Activated naive CD4-positive, alpha-beta T cell treated with anti-CD3 and anti-CD28 coated beads for 36 hours (primary cell): ENCODE data around the gene MISP. TPM values are rescaled to one million over a fixed set of nuclear protein-coding genes. Genes with fewer than 3 reads are reported as not detected.

Source experiments
- CTCF ChIA-PET: fragments of 350-600 bp; sonication (Branson Sonifier 250); formaldehyde crosslinking; loops from one replicate; lab custom pipeline; 2021; ENCODE audit warnings: antibody characterized with exemption; lab: Charles Lee
- DNase-seq: peaks from one replicate; pipeline ENCODE4 v3.0.0-alpha.2; 2020
- H3K27ac Mint-ChIP-seq: one replicate; pipeline ENCODE4 v1.8.0; 2021; ENCODE audit warnings: mild to moderate bottlenecking, mixed read lengths
- H3K27me3 Mint-ChIP-seq: one replicate; pipeline ENCODE4 v1.8.0; 2021; ENCODE audit warnings: low read depth, mixed read lengths
- H3K36me3 Mint-ChIP-seq: one replicate; pipeline ENCODE4 v1.8.0; 2021; ENCODE audit warnings: low read depth, mixed read lengths
- H3K4me1 Mint-ChIP-seq: one replicate; pipeline ENCODE4 v1.8.0; 2021; ENCODE audit warnings: low read depth, mixed read lengths
- H3K4me3 Mint-ChIP-seq: one replicate; pipeline ENCODE4 v1.8.0; 2021; ENCODE audit warnings: mild to moderate bottlenecking, moderate library complexity, mixed read lengths
- H3K9me3 Mint-ChIP-seq: one replicate; pipeline ENCODE4 v1.8.0; 2021; ENCODE audit warnings: mixed read lengths
- intact Hi-C: fragments of 100-400 bp; cut with micrococcal nuclease; formaldehyde crosslinking; loops from one replicate; pipeline ENCODE4 v1.15.1; 2023
- total RNA-seq, 2 experiments: library from RNA; stranded (reverse); gene quantifications; one replicate each; pipeline ENCODE4 v1.2.3, GENCODE V29; 2021

Gene MISP
- total RNA-seq, 2 experiments from 2014 or later: not detected

DNA sequence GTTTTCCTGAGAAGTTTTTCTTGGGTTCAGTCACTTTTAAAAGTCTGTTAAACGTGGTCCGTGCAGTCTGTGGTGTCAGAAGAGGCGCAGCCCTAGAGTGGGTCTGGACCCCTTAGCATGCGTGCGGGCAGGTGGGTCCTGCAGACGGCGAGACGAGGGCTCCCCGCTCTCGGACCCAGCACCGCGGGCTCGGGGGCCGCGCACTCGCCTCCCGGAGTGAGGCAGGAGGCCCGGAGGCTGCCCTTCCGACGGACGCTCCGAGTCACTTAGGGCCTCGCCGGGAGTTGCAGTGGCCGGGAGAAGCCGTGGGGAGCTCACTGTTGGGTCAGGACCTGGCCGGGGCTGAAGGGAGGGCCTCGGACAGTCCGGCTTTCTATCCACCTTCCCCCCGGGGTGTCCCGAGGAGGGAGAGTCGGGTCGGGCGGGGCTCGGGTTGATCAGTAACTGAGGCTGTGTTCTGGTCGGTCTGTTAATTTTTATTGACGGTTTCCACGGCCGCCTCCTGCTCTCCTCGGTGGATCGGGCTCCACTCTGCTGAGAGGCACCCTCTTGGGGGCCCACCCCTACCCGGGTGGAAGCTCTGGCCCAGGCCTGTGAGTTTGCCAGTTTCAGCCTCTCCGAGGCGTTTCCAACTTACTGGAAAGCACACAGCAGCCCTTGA lies 47.6 kb downstream of the MISP start:
- H3K4me3 Mint-ChIP-seq: peak overlapping the region; percentile 87
- DNase-seq: no peak
- H3K27me3 Mint-ChIP-seq: no peaks in the 10 kb centered on the region
- H3K9me3 Mint-ChIP-seq: no peaks in the 10 kb centered on the region
- intact Hi-C loops: loop anchor here (1.0 to 5.0 kb wide), 3 partner anchors 11 to 454 kb away; partner anchors contain the start of gene POLR2E
- CTCF ChIA-PET: interaction anchor here (1.1 kb wide), 1 partner anchor 446 kb away, joined by 3 read pairs; no protein-coding TSS in a partner anchor
- H3K4me1 Mint-ChIP-seq: peaks cover 37% of the 10 kb centered on the region
- H3K36me3 Mint-ChIP-seq: peaks cover 39% of the 10 kb centered on the region
- H3K27ac Mint-ChIP-seq: peak overlapping the region; percentile 87

DNA sequence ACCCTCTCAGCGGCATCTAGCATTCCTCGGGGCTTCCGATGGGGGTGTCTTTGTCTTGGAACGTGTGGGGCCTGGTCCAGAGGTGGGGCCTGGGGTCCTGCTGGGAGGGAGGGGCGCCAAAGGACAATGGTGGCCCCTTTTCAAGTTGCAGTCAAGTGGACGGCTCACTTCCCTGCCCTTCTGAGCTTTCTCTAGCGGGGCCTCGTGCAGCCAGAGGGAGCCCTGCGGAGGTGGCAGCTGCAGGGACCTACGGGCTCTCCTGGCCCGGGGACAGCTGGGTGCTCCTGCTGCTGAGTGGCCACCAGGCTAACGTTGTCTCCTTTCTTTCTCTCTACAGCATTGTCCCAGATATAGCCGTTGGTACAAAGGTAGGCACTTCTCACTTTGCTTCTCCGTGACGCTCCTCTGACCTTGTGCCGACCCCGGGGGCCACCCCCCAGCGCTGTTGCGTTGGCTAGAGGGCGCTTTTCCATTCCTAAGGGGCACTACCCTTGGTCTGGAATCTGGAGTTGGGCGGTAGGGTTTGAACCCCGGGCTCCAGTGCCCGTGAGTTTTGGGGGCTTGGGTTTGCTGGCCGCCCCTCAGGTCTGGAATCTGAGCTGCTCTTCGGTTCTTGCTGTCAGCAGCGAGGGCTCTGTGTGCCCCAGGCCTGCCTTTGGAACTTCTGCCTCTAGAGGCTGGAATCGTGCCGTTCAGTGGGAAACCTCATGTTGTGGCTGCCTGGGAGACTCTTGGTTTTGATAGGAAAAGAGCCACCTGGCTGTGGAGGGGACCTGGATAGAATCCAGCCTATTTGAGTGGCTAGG lies 48.4 kb downstream of the MISP start:
- intact Hi-C loops: loop anchor here (5.0 kb wide), 2 partner anchors 298 to 453 kb away; partner anchors contain the start of gene POLR2E
- DNase-seq: no peak
- CTCF ChIA-PET: interaction anchor here (0.7 to 1.1 kb wide), 2 partner anchors 65 to 445 kb away, joined by 3 to 4 read pairs; no protein-coding TSS in a partner anchor
- H3K4me3 Mint-ChIP-seq: peak overlapping the region; percentile 87
- H3K4me1 Mint-ChIP-seq: peaks cover 37% of the 10 kb centered on the region
- H3K27me3 Mint-ChIP-seq: no peaks in the 10 kb centered on the region
- H3K9me3 Mint-ChIP-seq: no peaks in the 10 kb centered on the region
- H3K36me3 Mint-ChIP-seq: peaks cover 44% of the 10 kb centered on the region
- peak overlapping the region; percentile 87 for H3K27ac Mint-ChIP-seq

DNA sequence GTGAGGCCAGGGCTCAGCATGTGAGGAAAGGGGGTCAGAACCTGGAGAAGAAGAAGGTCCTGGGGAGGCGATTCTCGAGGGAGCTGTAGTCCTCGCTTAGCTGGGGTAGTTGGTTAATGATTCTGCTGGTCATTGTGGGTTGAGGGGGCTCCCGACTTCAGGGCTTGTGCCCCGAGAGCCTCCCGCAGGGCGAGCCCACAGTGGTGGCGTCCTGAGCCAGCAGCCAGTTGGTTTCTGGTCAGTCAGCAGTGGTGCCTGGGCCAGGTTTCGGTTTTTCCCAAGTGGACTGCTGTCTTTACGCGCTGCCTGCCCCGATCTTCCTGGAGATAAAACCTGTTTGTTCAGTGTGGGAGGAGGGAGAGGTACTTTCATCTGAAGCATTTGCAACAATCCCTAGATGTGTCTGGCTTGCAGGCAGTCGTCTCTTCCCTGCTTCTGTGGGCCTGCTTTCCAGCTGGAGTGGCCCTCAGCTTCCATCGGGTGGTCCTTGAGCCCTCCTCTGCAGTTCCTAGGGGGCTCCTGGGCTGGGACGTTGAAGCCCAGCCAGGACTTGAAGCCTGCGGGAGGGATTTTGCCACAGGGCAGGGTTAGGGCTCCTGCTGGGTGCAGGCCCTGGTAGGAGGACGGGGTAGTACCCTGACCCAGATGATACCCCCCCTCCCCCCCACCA lies 49.6 kb downstream of the MISP start:
- Mint-ChIP-seq H3K27me3 (no peaks in the 10 kb centered on the region), H3K27ac (peak overlapping the region; percentile 87), H3K36me3 (peaks cover 46% of the 10 kb centered on the region), H3K4me3 (peak overlapping the region; percentile 87), H3K4me1 (peaks cover 37% of the 10 kb centered on the region), H3K9me3 (no peaks in the 10 kb centered on the region)
- CTCF ChIA-PET: no interaction called here
- no peak for DNase-seq
- intact Hi-C loops: no loop called here

DNA sequence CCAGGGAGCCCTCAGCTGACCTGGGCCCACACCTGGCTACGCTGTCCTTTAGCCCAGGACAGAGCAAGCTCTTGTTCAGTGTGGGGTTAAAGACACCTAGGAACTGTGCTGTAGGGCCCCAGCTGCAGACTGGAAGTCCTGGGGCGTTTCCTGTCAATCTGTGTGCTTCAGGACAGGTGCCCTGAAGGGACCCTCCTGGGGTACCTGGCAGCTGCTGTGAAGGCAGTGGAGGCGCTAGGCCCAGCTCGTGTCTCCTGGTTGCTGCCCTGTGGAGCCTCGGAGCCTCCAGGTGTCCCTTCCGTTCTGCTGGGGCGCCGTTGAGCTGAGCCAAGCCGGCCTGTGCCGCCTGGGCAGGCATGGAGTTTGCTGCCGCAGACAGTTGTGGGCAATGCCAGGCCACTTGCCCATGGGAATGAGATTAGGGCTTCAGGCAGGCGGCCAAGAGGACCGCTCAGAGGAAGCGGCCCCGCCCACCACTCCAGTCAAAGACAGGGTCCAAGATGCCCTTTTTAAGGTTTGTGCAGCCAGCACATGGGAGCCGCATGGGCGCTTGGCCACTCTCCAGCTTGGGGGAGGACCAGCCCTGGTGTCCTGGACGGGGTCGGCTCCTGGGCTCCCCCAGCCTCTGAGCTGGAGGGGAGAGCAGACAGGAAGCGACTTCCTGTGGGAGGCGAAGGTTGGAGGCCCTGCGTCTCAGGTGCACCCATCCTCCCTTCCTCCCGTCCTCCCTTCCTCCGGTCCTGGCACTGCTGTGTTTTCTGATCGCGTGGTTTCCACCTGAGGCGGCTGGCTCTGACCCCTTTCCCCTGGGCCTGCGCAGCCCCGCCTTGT lies 50.3 kb downstream of the MISP start:
- Mint-ChIP-seq H3K36me3 (peaks cover 46% of the 10 kb centered on the region), H3K4me3 (peak overlapping the region; percentile 52), H3K27ac (peak overlapping the region; percentile 18), H3K27me3 (no peaks in the 10 kb centered on the region), H3K4me1 (peaks cover 37% of the 10 kb centered on the region), H3K9me3 (no peaks in the 10 kb centered on the region)
- intact Hi-C loops: no loop called here
- CTCF ChIA-PET: no interaction called here
- DNase-seq: no peak

DNA sequence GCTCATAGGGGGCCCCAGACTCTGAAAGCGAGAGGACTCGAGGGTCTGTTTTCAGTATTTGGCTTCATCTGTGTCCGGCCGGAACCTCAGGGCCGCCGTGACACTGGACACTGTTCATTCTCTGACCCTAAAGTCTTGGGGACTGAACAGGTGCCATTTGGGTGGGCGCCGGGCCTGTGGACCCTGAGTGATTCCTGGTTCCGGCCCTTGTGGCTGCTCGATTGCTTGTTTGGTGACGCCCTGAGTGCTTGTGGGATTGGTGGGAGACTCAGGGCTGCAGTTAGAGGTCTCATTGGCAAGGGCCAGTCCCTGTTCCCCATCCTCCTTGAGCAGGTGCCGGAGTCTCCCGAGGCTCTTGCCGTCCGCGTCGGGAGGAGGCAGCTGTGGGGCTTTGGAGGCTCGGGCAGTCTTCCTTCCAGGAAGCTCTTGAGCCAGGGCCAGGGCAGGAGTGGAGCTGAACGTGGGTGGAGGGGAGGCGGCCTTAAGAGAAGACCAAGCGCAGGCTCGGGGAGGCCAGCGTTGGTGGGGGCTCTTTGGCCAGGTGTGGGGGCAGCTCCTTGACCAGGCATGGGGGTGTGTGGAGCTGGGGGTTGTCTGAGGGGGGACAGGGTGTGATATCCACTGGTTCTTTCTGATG lies 51.1 kb downstream of the MISP start:
- CTCF ChIA-PET: interaction anchor here (0.6 kb wide), 1 partner anchor 112 kb away, joined by 3 read pairs; no protein-coding TSS in a partner anchor
- Mint-ChIP-seq H3K36me3 (peaks cover 51% of the 10 kb centered on the region), H3K9me3 (no peaks in the 10 kb centered on the region), H3K4me1 (peaks cover 35% of the 10 kb centered on the region), H3K27me3 (no peaks in the 10 kb centered on the region), H3K4me3 (peak overlapping the region; percentile 15), H3K27ac (no peak overlapping the region)
- intact Hi-C loops: no loop called here
- DNase-seq: no peak

DNA sequence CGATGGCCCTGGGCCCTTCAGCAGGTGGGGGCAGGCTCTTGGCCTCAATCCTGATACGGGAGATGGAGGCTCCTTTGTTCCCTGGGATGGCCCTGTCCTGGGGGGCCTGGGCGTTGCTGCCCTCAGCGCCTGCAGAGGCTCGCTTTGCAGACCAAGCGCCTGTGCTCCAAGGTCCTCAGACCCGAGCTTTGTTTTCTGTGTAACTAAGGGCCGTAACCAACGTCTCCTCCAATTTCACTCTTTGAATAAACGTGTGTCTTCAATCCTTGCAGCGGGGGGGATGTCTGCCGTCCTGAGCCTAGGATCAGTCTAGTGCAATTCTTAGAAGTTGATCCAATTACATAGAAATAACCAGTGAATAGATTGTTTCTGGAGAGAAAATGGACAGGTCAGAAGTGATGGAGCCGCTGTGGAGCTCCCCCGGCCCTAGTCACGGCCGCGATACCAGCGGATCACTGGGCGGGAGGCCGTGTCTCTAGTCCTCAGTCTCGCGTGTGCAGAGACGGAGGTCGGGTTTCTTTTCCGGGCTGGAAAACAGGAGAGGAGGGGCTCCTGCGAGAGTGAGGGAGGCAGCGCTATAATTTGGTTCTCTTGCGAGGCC lies 51.7 kb downstream of the MISP start:
- no peaks in the 10 kb centered on the region for H3K9me3 Mint-ChIP-seq
- intact Hi-C loops: no loop called here
- CTCF ChIA-PET: interaction anchor here (0.6 kb wide), 1 partner anchor 113 kb away, joined by 3 read pairs; no protein-coding TSS in a partner anchor
- H3K27me3 Mint-ChIP-seq: no peaks in the 10 kb centered on the region
- H3K4me1 Mint-ChIP-seq: peaks cover 35% of the 10 kb centered on the region
- no peak overlapping the region for H3K4me3 Mint-ChIP-seq
- H3K27ac Mint-ChIP-seq: peak overlapping the region; percentile 50
- no peak for DNase-seq
- peaks cover 56% of the 10 kb centered on the region for H3K36me3 Mint-ChIP-seq

DNA sequence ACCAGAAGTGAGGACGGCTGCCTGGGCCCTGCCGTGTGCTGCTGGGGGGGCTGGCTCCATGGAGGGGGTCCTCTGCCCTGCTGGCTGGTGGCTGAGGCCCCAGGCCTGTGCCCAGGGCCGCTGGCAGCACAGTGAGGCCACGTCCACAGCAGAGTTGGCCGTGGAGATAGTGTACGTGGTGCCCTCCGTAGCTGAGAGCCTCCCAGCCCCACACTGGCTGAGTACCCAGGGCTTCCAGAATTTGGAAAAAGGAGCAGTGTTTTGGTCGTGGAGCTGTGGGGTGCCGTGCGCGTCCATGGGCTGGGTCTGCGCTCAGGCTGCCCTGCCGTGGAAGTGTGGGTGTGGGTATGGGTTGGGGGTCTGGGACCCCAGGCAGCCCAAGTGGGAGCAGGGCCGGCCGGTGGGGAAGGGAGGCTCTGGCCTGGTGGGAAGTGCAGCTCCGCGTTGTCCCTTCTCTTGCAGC lies 52.2 kb downstream of the MISP start:
- Mint-ChIP-seq H3K27me3 (no peaks in the 10 kb centered on the region), H3K4me1 (peaks cover 35% of the 10 kb centered on the region), H3K27ac (no peak overlapping the region), H3K4me3 (no peak overlapping the region), H3K36me3 (peaks cover 61% of the 10 kb centered on the region), H3K9me3 (no peaks in the 10 kb centered on the region)
- intact Hi-C loops: no loop called here
- CTCF ChIA-PET: no interaction called here
- no peak for DNase-seq

DNA sequence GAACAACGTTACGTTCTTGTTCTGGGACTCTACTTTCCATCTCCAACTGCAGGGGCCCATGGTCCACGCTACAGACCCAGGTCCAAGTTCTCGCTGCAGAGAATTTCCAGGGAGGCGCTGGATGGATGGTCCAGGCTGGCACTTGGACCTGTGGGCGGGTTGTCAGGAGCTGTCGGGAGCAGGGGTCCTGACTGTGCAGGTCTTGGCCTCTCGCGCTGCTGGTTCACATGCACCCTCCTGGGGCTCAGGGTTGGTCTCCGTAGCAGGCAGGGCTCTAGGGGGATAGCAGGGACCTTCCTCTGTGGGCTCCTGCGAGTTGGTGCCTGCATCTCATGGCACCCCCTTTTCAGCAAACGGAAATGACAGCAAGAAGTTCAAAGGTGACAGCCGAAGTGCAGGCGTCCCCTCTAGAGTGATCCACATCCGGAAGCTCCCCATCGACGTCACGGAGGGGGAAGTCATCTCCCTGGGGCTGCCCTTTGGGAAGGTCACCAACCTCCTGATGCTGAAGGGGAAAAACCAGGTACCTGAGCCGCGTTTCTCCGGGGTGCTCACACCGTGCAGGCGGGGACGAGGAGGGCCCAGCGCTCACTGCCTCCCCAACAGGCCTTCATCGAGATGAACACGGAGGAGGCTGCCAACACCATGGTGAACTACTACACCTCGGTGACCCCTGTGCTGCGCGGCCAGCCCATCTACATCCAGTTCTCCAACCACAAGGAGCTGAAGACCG lies 52.9 kb downstream of the MISP start:
- no peak for DNase-seq
- intact Hi-C loops: no loop called here
- Mint-ChIP-seq H3K4me3 (no peak overlapping the region), H3K27me3 (no peaks in the 10 kb centered on the region), H3K9me3 (no peaks in the 10 kb centered on the region), H3K27ac (no peak overlapping the region), H3K36me3 (peaks cover 58% of the 10 kb centered on the region), H3K4me1 (peaks cover 35% of the 10 kb centered on the region)
- CTCF ChIA-PET: no interaction called here

DNA sequence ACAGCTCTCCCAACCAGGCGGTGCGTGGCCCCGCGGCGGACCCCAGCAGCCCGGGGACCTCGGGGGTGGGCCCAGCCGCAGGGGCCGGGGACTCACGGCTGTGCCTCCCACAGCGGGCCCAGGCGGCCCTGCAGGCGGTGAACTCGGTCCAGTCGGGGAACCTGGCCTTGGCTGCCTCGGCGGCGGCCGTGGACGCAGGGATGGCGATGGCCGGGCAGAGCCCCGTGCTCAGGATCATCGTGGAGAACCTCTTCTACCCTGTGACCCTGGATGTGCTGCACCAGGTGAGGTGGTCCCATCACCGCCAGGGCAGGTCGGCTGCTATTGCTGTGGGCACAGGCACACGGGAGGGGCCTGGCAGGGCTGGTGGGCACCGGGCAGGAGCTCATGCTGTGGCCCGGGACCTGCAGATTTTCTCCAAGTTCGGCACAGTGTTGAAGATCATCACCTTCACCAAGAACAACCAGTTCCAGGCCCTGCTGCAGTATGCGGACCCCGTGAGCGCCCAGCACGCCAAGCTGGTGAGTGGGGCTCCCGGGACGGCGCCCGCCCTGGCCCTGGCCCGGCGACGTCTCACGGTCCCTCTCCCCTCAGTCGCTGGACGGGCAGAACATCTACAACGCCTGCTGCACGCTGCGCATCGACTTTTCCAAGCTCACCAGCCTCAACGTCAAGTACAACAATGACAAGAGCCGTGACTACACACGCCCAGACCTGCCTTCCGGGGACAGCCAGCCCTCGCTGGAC lies 53.7 kb downstream of the MISP start:
- peaks cover 30% of the 10 kb centered on the region for H3K4me1 Mint-ChIP-seq
- CTCF ChIA-PET: no interaction called here
- intact Hi-C loops: no loop called here
- no peaks in the 10 kb centered on the region for H3K9me3 Mint-ChIP-seq
- H3K4me3 Mint-ChIP-seq: peak overlapping the region; percentile 41
- H3K27ac Mint-ChIP-seq: no peak overlapping the region
- H3K27me3 Mint-ChIP-seq: no peaks in the 10 kb centered on the region
- H3K36me3 Mint-ChIP-seq: peaks cover 54% of the 10 kb centered on the region
- DNase-seq: no peak

DNA sequence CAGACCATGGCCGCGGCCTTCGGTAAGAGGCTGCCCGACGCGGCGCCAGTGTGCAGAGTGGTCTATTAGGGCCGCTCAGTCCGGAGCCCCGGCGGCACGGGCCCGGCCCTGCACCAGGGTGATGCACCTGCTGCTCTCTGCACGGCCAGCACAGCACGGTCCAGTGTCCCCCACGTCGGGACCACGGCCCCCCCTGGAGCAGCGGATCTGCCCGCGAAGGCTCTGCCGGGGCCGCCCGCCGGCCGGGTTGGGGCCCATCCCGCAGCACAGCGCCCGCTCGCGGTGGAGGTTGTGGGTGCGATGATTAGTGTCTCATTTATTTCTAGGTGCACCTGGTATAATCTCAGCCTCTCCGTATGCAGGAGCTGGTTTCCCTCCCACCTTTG lies 54.2 kb downstream of the MISP start:
- Mint-ChIP-seq H3K9me3 (no peaks in the 10 kb centered on the region), H3K4me3 (peak overlapping the region; percentile 41), H3K27me3 (no peaks in the 10 kb centered on the region), H3K4me1 (peaks cover 24% of the 10 kb centered on the region), H3K36me3 (peaks cover 54% of the 10 kb centered on the region), H3K27ac (no peak overlapping the region)
- no peak for DNase-seq
- CTCF ChIA-PET: no interaction called here
- intact Hi-C loops: no loop called here
